Keratinocyte (primary cell): ENCODE data around the gene ZSWIM9. TPM values are rescaled to one million over a fixed set of nuclear protein-coding genes. Genes with fewer than 3 reads are reported as not detected.

Experiments used
- DNase-seq: peaks from one replicate; pipeline ENCODE4 v3.0.0-alpha.2; 2011; ENCODE audit warnings: low read depth, missing footprints, low spot score
- FAIRE-seq: peaks from 2 replicates; lab custom pipeline; 2011; peaks lifted over from hg19 to GRCh38; lab: Jason Lieb, UNC
- H2AFZ ChIP-seq: 2 replicates; pipeline ENCODE4 v1.6.0; 2012; ENCODE audit warnings: low read length, control low read depth, inconsistent platforms; ENCODE audit not compliant: control insufficient read depth
- H3K27ac ChIP-seq: 2 replicates; pipeline ENCODE4 v1.5.1; 2011; ENCODE audit warnings: low read length; ENCODE audit not compliant: control insufficient read depth, insufficient read depth
- H3K27me3 ChIP-seq: 3 replicates; pipeline ENCODE4 v1.6.0; 2011; ENCODE audit warnings: low read length; ENCODE audit not compliant: control insufficient read depth, insufficient read depth; ENCODE audit errors: extremely low read depth
- H3K36me3 ChIP-seq, 2 experiments: 2 replicates in 1 of 2; 3 replicates in 1 of 2; pipeline ENCODE4 v1.5.1; 2011; ENCODE audit warnings: low read length in 2 of 2, mild to moderate bottlenecking in 1 of 2; ENCODE audit not compliant: control insufficient read depth in 2 of 2, insufficient read depth in 2 of 2; ENCODE audit errors: extremely low read depth in 1 of 2
- H3K4me1 ChIP-seq: 3 replicates; pipeline ENCODE4 v1.5.1; 2011; ENCODE audit warnings: low read length; ENCODE audit not compliant: control insufficient read depth, insufficient read depth; ENCODE audit errors: extremely low read depth
- H3K4me2 ChIP-seq: 3 replicates; pipeline ENCODE4 v1.6.0; 2011; ENCODE audit warnings: low read depth, low read length; ENCODE audit not compliant: control insufficient read depth, insufficient read depth; ENCODE audit errors: extremely low read depth
- H3K4me3 ChIP-seq, 3 experiments: fragments of 200-600 bp in 1 of 3; sonication (generic) in 1 of 3; 2 replicates in 2 of 3; 3 replicates in 1 of 3; pipeline ENCODE4 v1.5.1; 2011 to 2016; ENCODE audit warnings: low read length in 3 of 3, mild to moderate bottlenecking in 3 of 3, control low read depth in 2 of 3, inconsistent platforms in 1 of 3, low read depth in 1 of 3, mixed read lengths in 1 of 3, mixed run types in 1 of 3, moderate library complexity in 1 of 3; ENCODE audit not compliant: control insufficient read depth in 2 of 3, insufficient read depth in 2 of 3; ENCODE audit errors: extremely low read depth in 1 of 3
- H3K79me2 ChIP-seq: 2 replicates; pipeline ENCODE4 v1.6.0; 2012; ENCODE audit warnings: low read length; ENCODE audit not compliant: control insufficient read depth, insufficient read depth
- H3K9ac ChIP-seq: 3 replicates; pipeline ENCODE4 v1.6.0; 2011; ENCODE audit warnings: low read length; ENCODE audit not compliant: control insufficient read depth, insufficient read depth; ENCODE audit errors: extremely low read depth
- H3K9me1 ChIP-seq: 3 replicates; pipeline ENCODE4 v1.6.0; 2011; ENCODE audit warnings: low read length; ENCODE audit not compliant: control insufficient read depth, insufficient read depth; ENCODE audit errors: extremely low read depth
- H3K9me3 ChIP-seq: 2 replicates; pipeline ENCODE4 v1.5.1; 2012; ENCODE audit warnings: low read depth, low read length; ENCODE audit not compliant: control insufficient read depth
- H4K20me1 ChIP-seq: 3 replicates; pipeline ENCODE4 v1.6.0; 2011; ENCODE audit warnings: low read length; ENCODE audit not compliant: control insufficient read depth, insufficient read depth; ENCODE audit errors: extremely low read depth
- CTCF ChIP-seq, 3 experiments: IDR thresholded peaks in 1 of 3; conservative IDR thresholded peaks in 1 of 3; optimal IDR thresholded peaks in 1 of 3; 2 replicates in 2 of 3; 3 replicates in 1 of 3; pipeline versions ENCODE3 to v1.5.1; 2011; ENCODE audit warnings: low read length in 3 of 3, mild to moderate bottlenecking in 3 of 3, moderate library complexity in 2 of 3, control low read depth in 1 of 3, inconsistent platforms in 1 of 3; ENCODE audit not compliant: insufficient read depth in 2 of 3; ENCODE audit errors: extremely low read depth in 1 of 3
- EZH2 ChIP-seq: IDR thresholded peaks from one replicate; pipeline ENCODE4 v1.6.1; 2012; ENCODE audit warnings: inconsistent platforms, mild to moderate bottlenecking, low read length, moderate library complexity
- dilution Hi-C: fragments of 300-500 bp; cut with MboI; formaldehyde crosslinking; loops from one replicate; pipeline ENCODE4 v1.7.0; 2020; ENCODE audit warnings: low sequenced_read_pairs; ENCODE audit not compliant: extremely low pct_ligation_motif_present
- polyA plus RNA-seq, 5 experiments: library from polyadenylated mRNA; depleted of rRNA in 3 of 5; stranded (reverse) in 3 of 5; stranded (forward) in 1 of 5; unstranded in 1 of 5; fragments of >200 nt; gene quantifications; 1 replicate in 1 of 5; 2 replicates in 3 of 5; 3 replicates in 1 of 5; pipeline versions ENCODE4 v1.2.1 to v1.2.3, GENCODE V29; 2011 to 2012; ENCODE audit warnings: missing spikeins in 2 of 5, low read depth in 1 of 5, low replicate concordance in 1 of 5

ZSWIM9 gene
- polyA plus RNA-seq, 1 donor (not counting 4 experiments of a cell fraction or from before 2014, with no cell fraction given), result 0.46 TPM

- peaks cover 0 to 10% of the 10 kb centered on the region in 2 experiments for H3K36me3 ChIP-seq
- DNase-seq, result no peak
Observed at GRCh38 chr19:48133094-48133493, 37.4 kb upstream of the ZSWIM9 start.

GRCh38 chr19:48135411-48135810, 35.1 kb upstream of the ZSWIM9 start:
- DNase-seq, result no peak
- Histone ChIP-seq H3K4me3 (no peak overlapping the region), H3K36me3 (peaks cover 0 to 14% of the 10 kb centered on the region in 2 experiments), H3K79me2 (no peaks in the 10 kb centered on the region), H3K27ac (no peak overlapping the region), H2AFZ (no peak overlapping the region), H4K20me1 (no peaks in the 10 kb centered on the region), H3K9me3 (no peaks in the 10 kb centered on the region), H3K27me3 (no peaks in the 10 kb centered on the region), H3K9ac (no peak overlapping the region), H3K4me1 (peaks cover 2% of the 10 kb centered on the region), H3K4me2 (no peak overlapping the region), H3K9me1 (no peaks in the 10 kb centered on the region)
- dilution Hi-C loops, result no loop called here
- no peak for FAIRE-seq
- TF ChIP-seq CTCF (optimal IDR thresholded peaks at IDR 0.05 in 1 of 3, IDR thresholded peaks at IDR 0.05 in 1 of 3, conservative IDR thresholded peaks at IDR 0.05 in 1 of 3; ENCODE audit: extremely low read depth in 1 of 3, insufficient read depth in 2 of 3, low read length in 3 of 3) (no peak), EZH2 (no peak)

More at GRCh38 chr19:48133094-48133493, 37.4 kb upstream of the ZSWIM9 start:
- peaks cover 2% of the 10 kb centered on the region for H3K4me1 ChIP-seq
- no peaks in the 10 kb centered on the region for H3K27me3 ChIP-seq
- H3K9me3 ChIP-seq, result no peaks in the 10 kb centered on the region
- H3K9me1 ChIP-seq, result no peaks in the 10 kb centered on the region
- no peak overlapping the region for H3K4me2 ChIP-seq
- no peak overlapping the region for H3K27ac ChIP-seq
- H2AFZ ChIP-seq, result no peak overlapping the region
- H3K9ac ChIP-seq, result no peak overlapping the region
- H4K20me1 ChIP-seq, result no peaks in the 10 kb centered on the region
- H3K4me3 ChIP-seq, result no peak overlapping the region
- FAIRE-seq, result no peak
- dilution Hi-C loops, result no loop called here
- H3K79me2 ChIP-seq, result no peaks in the 10 kb centered on the region
- TF ChIP-seq CTCF (optimal IDR thresholded peaks at IDR 0.05 in 1 of 3, IDR thresholded peaks at IDR 0.05 in 1 of 3, conservative IDR thresholded peaks at IDR 0.05 in 1 of 3; ENCODE audit: extremely low read depth in 1 of 3, insufficient read depth in 2 of 3, low read length in 3 of 3), result no peak
